ENCODE results near the gene NUDT11.

DNA sequence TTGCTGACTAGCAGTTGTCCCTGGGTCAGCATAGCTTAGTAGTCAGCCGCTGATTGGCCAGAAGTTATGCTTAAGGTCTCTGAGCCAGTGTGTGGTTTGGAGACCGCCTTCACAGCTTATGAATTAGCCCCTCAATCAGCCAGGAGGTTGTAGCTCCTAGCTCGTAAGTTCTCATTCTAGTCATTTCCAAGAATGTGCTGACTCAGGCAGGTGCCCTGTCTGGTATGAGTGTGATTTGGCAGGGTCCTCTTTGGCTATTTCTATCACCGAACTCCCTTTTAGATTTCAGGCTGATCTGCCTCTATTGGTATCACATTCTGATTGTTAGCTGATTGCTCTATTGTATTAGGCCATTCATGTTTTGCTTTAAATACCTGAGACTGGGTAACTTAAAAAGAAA lies 33.1 kb downstream of the NUDT11 start:
- TF ChIP-seq, protein P1, sequence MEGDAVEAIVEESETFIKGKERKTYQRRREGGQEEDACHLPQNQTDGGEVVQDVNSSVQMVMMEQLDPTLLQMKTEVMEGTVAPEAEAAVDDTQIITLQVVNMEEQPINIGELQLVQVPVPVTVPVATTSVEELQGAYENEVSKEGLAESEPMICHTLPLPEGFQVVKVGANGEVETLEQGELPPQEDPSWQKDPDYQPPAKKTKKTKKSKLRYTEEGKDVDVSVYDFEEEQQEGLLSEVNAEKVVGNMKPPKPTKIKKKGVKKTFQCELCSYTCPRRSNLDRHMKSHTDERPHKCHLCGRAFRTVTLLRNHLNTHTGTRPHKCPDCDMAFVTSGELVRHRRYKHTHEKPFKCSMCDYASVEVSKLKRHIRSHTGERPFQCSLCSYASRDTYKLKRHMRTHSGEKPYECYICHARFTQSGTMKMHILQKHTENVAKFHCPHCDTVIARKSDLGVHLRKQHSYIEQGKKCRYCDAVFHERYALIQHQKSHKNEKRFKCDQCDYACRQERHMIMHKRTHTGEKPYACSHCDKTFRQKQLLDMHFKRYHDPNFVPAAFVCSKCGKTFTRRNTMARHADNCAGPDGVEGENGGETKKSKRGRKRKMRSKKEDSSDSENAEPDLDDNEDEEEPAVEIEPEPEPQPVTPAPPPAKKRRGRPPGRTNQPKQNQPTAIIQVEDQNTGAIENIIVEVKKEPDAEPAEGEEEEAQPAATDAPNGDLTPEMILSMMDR (conservative IDR thresholded peaks at IDR 0.05; ENCODE audit: low read length): no peak
- TF ChIP-seq EZH2phosphoT487 (IDR thresholded peaks at IDR 0.05; ENCODE audit: borderline replicate concordance): no peak

All from Loucy (cell line).